Measurements from ENCODE around the gene NABP1.

GRCh38 chr2:191692502-191693115 is 14.7 kb downstream of the NABP1 start:
- TF ChIP-seq, protein P1, sequence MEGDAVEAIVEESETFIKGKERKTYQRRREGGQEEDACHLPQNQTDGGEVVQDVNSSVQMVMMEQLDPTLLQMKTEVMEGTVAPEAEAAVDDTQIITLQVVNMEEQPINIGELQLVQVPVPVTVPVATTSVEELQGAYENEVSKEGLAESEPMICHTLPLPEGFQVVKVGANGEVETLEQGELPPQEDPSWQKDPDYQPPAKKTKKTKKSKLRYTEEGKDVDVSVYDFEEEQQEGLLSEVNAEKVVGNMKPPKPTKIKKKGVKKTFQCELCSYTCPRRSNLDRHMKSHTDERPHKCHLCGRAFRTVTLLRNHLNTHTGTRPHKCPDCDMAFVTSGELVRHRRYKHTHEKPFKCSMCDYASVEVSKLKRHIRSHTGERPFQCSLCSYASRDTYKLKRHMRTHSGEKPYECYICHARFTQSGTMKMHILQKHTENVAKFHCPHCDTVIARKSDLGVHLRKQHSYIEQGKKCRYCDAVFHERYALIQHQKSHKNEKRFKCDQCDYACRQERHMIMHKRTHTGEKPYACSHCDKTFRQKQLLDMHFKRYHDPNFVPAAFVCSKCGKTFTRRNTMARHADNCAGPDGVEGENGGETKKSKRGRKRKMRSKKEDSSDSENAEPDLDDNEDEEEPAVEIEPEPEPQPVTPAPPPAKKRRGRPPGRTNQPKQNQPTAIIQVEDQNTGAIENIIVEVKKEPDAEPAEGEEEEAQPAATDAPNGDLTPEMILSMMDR (optimal IDR thresholded peaks at IDR 0.05 in 1 of 3, IDR thresholded peaks at IDR 0.05 in 1 of 3, conservative IDR thresholded peaks at IDR 0.05 in 1 of 3; ENCODE audit: extremely low read depth in 1 of 3, insufficient read depth in 2 of 3, low read length in 3 of 3) = no peak
- TF ChIP-seq EZH2 (IDR thresholded peaks at IDR 0.05; ENCODE audit: low read length) = no peak

Measured in keratinocyte (primary cell).